GM12878 (cell line): ENCODE results near the gene RAD52.

Experiments
- ATF7 ChIP-seq: fragments of 450-650 bp; IDR thresholded peaks from 2 replicates; pipeline ENCODE4 v1.6.1; 2016; ENCODE audit warnings: low read depth, mild to moderate bottlenecking
- CTCF ChIP-seq, 3 experiments: IDR thresholded peaks in 2 of 3; conservative IDR thresholded peaks in 1 of 3; 2 replicates each; pipeline ENCODE4 v1.5.1; 2011; ENCODE audit warnings: low read depth in 3 of 3, low read length in 3 of 3, mild to moderate bottlenecking in 3 of 3, control low read depth in 2 of 3, moderate library complexity in 2 of 3, inconsistent platforms in 1 of 3, mixed read lengths in 1 of 3; ENCODE audit not compliant: control insufficient read depth in 2 of 3, insufficient read depth in 1 of 3; ENCODE audit errors: extremely low read depth in 1 of 3
- E2F8 ChIP-seq: fragments of 450-650 bp; IDR thresholded peaks from 2 replicates; pipeline ENCODE4 v1.6.1; 2018; ENCODE audit warnings: mild to moderate bottlenecking, low read depth, moderate library complexity; ENCODE audit not compliant: partially characterized antibody
- GATAD2B ChIP-seq: fragments of 450-650 bp; conservative IDR thresholded peaks from 2 replicates; pipeline ENCODE4 v1.6.1; 2017; ENCODE audit warnings: low read depth, mild to moderate bottlenecking, moderate library complexity
- HDAC2 ChIP-seq: fragments of 200-600 bp; sonication (generic); IDR thresholded peaks from 2 replicates; pipeline ENCODE4 v1.6.1; 2017
- MXI1 ChIP-seq: fragments of 150-350 bp; IDR thresholded peaks from 2 replicates; pipeline ENCODE4 v1.6.1; 2011; ENCODE audit warnings: low read depth, mild to moderate bottlenecking, inconsistent platforms, low read length, improper control_type of control experiment
- SP1 ChIP-seq: IDR thresholded peaks from one replicate; pipeline ENCODE4 v1.6.1; 2011; ENCODE audit warnings: low read depth, low read length
- SUPT20H ChIP-seq: IDR thresholded peaks from 2 replicates; pipeline ENCODE4 v1.6.1; 2011; ENCODE audit warnings: low read depth, mild to moderate bottlenecking, low read length, moderate library complexity, borderline replicate concordance; ENCODE audit not compliant: control insufficient read depth

GRCh38 chr12:958588-959123, 9.2 kb upstream of the RAD52 start:
- TF ChIP-seq SP1 (no peak), GATAD2B (no peak), CTCF (IDR thresholded peaks at IDR 0.05 in 2 of 3, conservative IDR thresholded peaks at IDR 0.05 in 1 of 3; ENCODE audit: control insufficient read depth in 2 of 3, extremely low read depth in 1 of 3, insufficient read depth in 1 of 3, low read depth in 3 of 3, low read length in 3 of 3) (no peak), E2F8 (no peak), ATF7 (peak; percentile 84), SUPT20H (no peak), MXI1 (0 out of 2 replicates have a peak, but pooled peaks have one; percentile 29), HDAC2 (no peak)
